ENCODE data around the gene PIK3R3. TPM values are rescaled to one million over a fixed set of nuclear protein-coding genes. Genes with fewer than 3 reads are reported as not detected.

Gene PIK3R3
- total and polyA plus RNA-seq, 2 experiments from 2014 or later, result 1.6 to 1.9 TPM

- TF ChIP-seq EZH2 (IDR thresholded peaks at IDR 0.05; ENCODE audit: insufficient read depth, poor library complexity, severe bottlenecking) (no peak), EZH2phosphoT487 (IDR thresholded peaks at IDR 0.05; ENCODE audit: insufficient read depth, low read depth) (no peak)
- Histone ChIP-seq H4K20me1 (ENCODE audit: insufficient read depth) (no peaks in the 10 kb centered on the region), H3K36me3 (ENCODE audit: low read depth) (no peaks in the 10 kb centered on the region), H2AFZ (no peak overlapping the region), H3K9me2 (ENCODE audit: insufficient read depth) (no peaks in the 10 kb centered on the region), H3K4me3 (no peak overlapping the region), H3K9ac (no peak overlapping the region), H3K79me2 (ENCODE audit: insufficient read depth) (no peaks in the 10 kb centered on the region), H3K9me3 (ENCODE audit: low read depth) (no peaks in the 10 kb centered on the region), H3F3A (ENCODE audit: insufficient read depth) (no peaks in the 10 kb centered on the region), H3K4me2 (ENCODE audit: unreplicated experiment) (no peak overlapping the region), H3K27me3 (replicated peaks; ENCODE audit: insufficient read depth) (no peaks in the 10 kb centered on the region), H3K27ac (no peak overlapping the region), H3K4me1 (ENCODE audit: insufficient read depth) (no peaks in the 10 kb centered on the region)
- 97 to 99% methylated on average over 18 of the region's 18 CpGs for WGBS, 2 experiments (ENCODE audit: low coverage in 1 of 2, low lambda C conversion rate in 2 of 2, missing lambda C conversion rate in 2 of 2)
- in situ Hi-C loops (cut with MboI), result no loop called here
- DNase-seq, result no peak
These were observed 102.2 kb downstream of the PIK3R3 start for GRCh38 chr1:46030074-46030870.

- Histone ChIP-seq H3K4me2 (ENCODE audit: unreplicated experiment) (no peak overlapping the region), H3K9me2 (ENCODE audit: insufficient read depth) (no peaks in the 10 kb centered on the region), H3K36me3 (ENCODE audit: low read depth) (no peaks in the 10 kb centered on the region), H3F3A (ENCODE audit: insufficient read depth) (no peaks in the 10 kb centered on the region), H3K79me2 (ENCODE audit: insufficient read depth) (no peaks in the 10 kb centered on the region), H2AFZ (no peak overlapping the region), H3K27me3 (replicated peaks; ENCODE audit: insufficient read depth) (no peaks in the 10 kb centered on the region), H3K4me3 (no peak overlapping the region), H3K4me1 (ENCODE audit: insufficient read depth) (no peaks in the 10 kb centered on the region), H4K20me1 (ENCODE audit: insufficient read depth) (no peaks in the 10 kb centered on the region), H3K27ac (no peak overlapping the region), H3K9me3 (ENCODE audit: low read depth) (no peaks in the 10 kb centered on the region), H3K9ac (no peak overlapping the region)
- TF ChIP-seq EZH2 (IDR thresholded peaks at IDR 0.05; ENCODE audit: insufficient read depth, poor library complexity, severe bottlenecking) (no peak), EZH2phosphoT487 (IDR thresholded peaks at IDR 0.05; ENCODE audit: insufficient read depth, low read depth) (no peak)
- DNase-seq, result no peak
- in situ Hi-C loops (cut with MboI), result no loop called here
- WGBS, 2 experiments (ENCODE audit: low coverage in 1 of 2, low lambda C conversion rate in 2 of 2, missing lambda C conversion rate in 2 of 2), result 90 to 91% methylated on average over 8 of the region's 8 CpGs
These were observed 104.4 kb downstream of the PIK3R3 start for GRCh38 chr1:46027788-46028573.

GRCh38 chr1:46026531-46026930 is 105.9 kb downstream of the PIK3R3 start:
- DNase-seq, result no peak
- in situ Hi-C loops (cut with MboI), result no loop called here

GRCh38 chr1:46021046-46021996 is 111.1 kb downstream of the PIK3R3 start:
- no peak overlapping the region for H3K9ac ChIP-seq
- no peak overlapping the region for H3K27ac ChIP-seq
- no peaks in the 10 kb centered on the region for H3K4me1 ChIP-seq (ENCODE audit: insufficient read depth)
- H3K9me2 ChIP-seq (ENCODE audit: insufficient read depth), result no peaks in the 10 kb centered on the region
- H3K36me3 ChIP-seq (ENCODE audit: low read depth), result no peaks in the 10 kb centered on the region
- in situ Hi-C loops (cut with MboI), result no loop called here
- 95 to 98% methylated on average over 2 of the region's 2 CpGs for WGBS, 2 experiments (ENCODE audit: low coverage in 1 of 2, low lambda C conversion rate in 2 of 2, missing lambda C conversion rate in 2 of 2)
- no peak overlapping the region for H2AFZ ChIP-seq
- no peak overlapping the region for H3K4me2 ChIP-seq (ENCODE audit: unreplicated experiment)
- no peaks in the 10 kb centered on the region for H3K79me2 ChIP-seq (ENCODE audit: insufficient read depth)
- TF ChIP-seq EZH2phosphoT487 (IDR thresholded peaks at IDR 0.05; ENCODE audit: insufficient read depth, low read depth) (no peak), EZH2 (IDR thresholded peaks at IDR 0.05; ENCODE audit: insufficient read depth, poor library complexity, severe bottlenecking) (no peak)
- H3K4me3 ChIP-seq, result no peak overlapping the region
- DNase-seq, result no peak
- no peaks in the 10 kb centered on the region for H3K9me3 ChIP-seq (ENCODE audit: low read depth)
- H4K20me1 ChIP-seq (ENCODE audit: insufficient read depth), result no peaks in the 10 kb centered on the region
- no peaks in the 10 kb centered on the region for H3K27me3 ChIP-seq (replicated peaks; ENCODE audit: insufficient read depth)
- H3F3A ChIP-seq (ENCODE audit: insufficient read depth), result no peaks in the 10 kb centered on the region

More at GRCh38 chr1:46026531-46026930, 105.9 kb downstream of the PIK3R3 start:
- Histone ChIP-seq H3K27me3 (replicated peaks; ENCODE audit: insufficient read depth) (no peaks in the 10 kb centered on the region), H4K20me1 (ENCODE audit: insufficient read depth) (no peaks in the 10 kb centered on the region), H3K36me3 (ENCODE audit: low read depth) (no peaks in the 10 kb centered on the region), H3K27ac (no peak overlapping the region), H3K4me2 (ENCODE audit: unreplicated experiment) (no peak overlapping the region), H3K4me3 (no peak overlapping the region), H3K4me1 (ENCODE audit: insufficient read depth) (no peaks in the 10 kb centered on the region), H3F3A (ENCODE audit: insufficient read depth) (no peaks in the 10 kb centered on the region), H3K79me2 (ENCODE audit: insufficient read depth) (no peaks in the 10 kb centered on the region), H3K9me3 (ENCODE audit: low read depth) (no peaks in the 10 kb centered on the region), H2AFZ (no peak overlapping the region), H3K9ac (no peak overlapping the region), H3K9me2 (ENCODE audit: insufficient read depth) (no peaks in the 10 kb centered on the region)
- TF ChIP-seq EZH2 (IDR thresholded peaks at IDR 0.05; ENCODE audit: insufficient read depth, poor library complexity, severe bottlenecking) (no peak), EZH2phosphoT487 (IDR thresholded peaks at IDR 0.05; ENCODE audit: insufficient read depth, low read depth) (no peak)
- 84 to 87% methylated on average over 3 of the region's 3 CpGs for WGBS, 2 experiments (ENCODE audit: low coverage in 1 of 2, low lambda C conversion rate in 2 of 2, missing lambda C conversion rate in 2 of 2)

All from GM23248 (cell line).